ENCODE data around the gene PLEKHG3. TPM values are rescaled to one million over a fixed set of nuclear protein-coding genes. Genes with fewer than 3 reads are reported as not detected.

Gene PLEKHG3
- total RNA-seq, 2 donors from 2014 or later = 17.1 to 30.3 TPM

- no peaks in the 10 kb centered on the region for H3K36me3 Mint-ChIP-seq
- ATAC-seq = no peak
- no peaks in the 10 kb centered on the region for H3K4me1 Mint-ChIP-seq (ENCODE audit: low read depth in 2 of 2)
- H3K27ac Mint-ChIP-seq = no peak overlapping the region
- DNase-seq (ENCODE audit: low spot score) = no peak
- peaks cover 0 to 2% of the 10 kb centered on the region in 2 donors for H3K27me3 Mint-ChIP-seq
- H3K4me3 Mint-ChIP-seq = no peak overlapping the region
- H3K9me3 Mint-ChIP-seq = no peaks in the 10 kb centered on the region
Observed at GRCh38 chr14:64775081-64775777, 71.0 kb downstream of the PLEKHG3 start.

- no peaks in the 10 kb centered on the region for H3K4me1 Mint-ChIP-seq (ENCODE audit: low read depth in 2 of 2)
- no peaks in the 10 kb centered on the region for H3K36me3 Mint-ChIP-seq
- H3K4me3 Mint-ChIP-seq = no peak overlapping the region
- H3K27me3 Mint-ChIP-seq = peaks cover 0 to 2% of the 10 kb centered on the region in 2 donors
- DNase-seq (ENCODE audit: low spot score) = no peak
- no peaks in the 10 kb centered on the region for H3K9me3 Mint-ChIP-seq
- ATAC-seq = no peak
- no peak overlapping the region for H3K27ac Mint-ChIP-seq
Observed at GRCh38 chr14:64777461-64777860, 73.2 kb downstream of the PLEKHG3 start.

- Mint-ChIP-seq H3K27ac (no peak overlapping the region), H3K9me3 (no peaks in the 10 kb centered on the region), H3K36me3 (no peaks in the 10 kb centered on the region), H3K4me3 (no peak overlapping the region), H3K27me3 (peaks cover 0 to 2% of the 10 kb centered on the region in 2 donors), H3K4me1 (ENCODE audit: low read depth in 2 of 2) (no peaks in the 10 kb centered on the region)
- no peak for DNase-seq (ENCODE audit: low spot score)
- no peak for ATAC-seq
Observed at GRCh38 chr14:64778104-64778754, 74.0 kb downstream of the PLEKHG3 start.

GRCh38 chr14:64779472-64779871 lies 75.2 kb downstream of the PLEKHG3 start:
- H3K9me3 Mint-ChIP-seq = no peaks in the 10 kb centered on the region
- no peaks in the 10 kb centered on the region for H3K4me1 Mint-ChIP-seq (ENCODE audit: low read depth in 2 of 2)
- DNase-seq (ENCODE audit: low spot score) (no peak), ATAC-seq (no peak)
- peaks cover 0 to 2% of the 10 kb centered on the region in 2 donors for H3K27me3 Mint-ChIP-seq
- H3K4me3 Mint-ChIP-seq = no peak overlapping the region
- no peaks in the 10 kb centered on the region for H3K36me3 Mint-ChIP-seq
- no peak overlapping the region for H3K27ac Mint-ChIP-seq

GRCh38 chr14:64782196-64782595 lies 78.0 kb downstream of the PLEKHG3 start:
- Mint-ChIP-seq H3K4me3 (no peak overlapping the region), H3K9me3 (no peaks in the 10 kb centered on the region), H3K27ac (no peak overlapping the region), H3K4me1 (ENCODE audit: low read depth in 2 of 2) (no peaks in the 10 kb centered on the region), H3K36me3 (no peaks in the 10 kb centered on the region), H3K27me3 (peaks cover 0 to 4% of the 10 kb centered on the region in 2 donors)
- no peak for DNase-seq (ENCODE audit: low spot score)
- no peak for ATAC-seq

GRCh38 chr14:64784006-64784405 lies 79.8 kb downstream of the PLEKHG3 start:
- Mint-ChIP-seq H3K36me3 (no peaks in the 10 kb centered on the region), H3K27ac (no peak overlapping the region), H3K4me3 (no peak overlapping the region), H3K9me3 (no peaks in the 10 kb centered on the region), H3K4me1 (ENCODE audit: low read depth in 2 of 2) (no peaks in the 10 kb centered on the region), H3K27me3 (peaks cover 0 to 4% of the 10 kb centered on the region in 2 donors)
- DNase-seq (ENCODE audit: low spot score) (no peak), ATAC-seq (peak in 1 of 2 donors; percentile 16)

GRCh38 chr14:64786296-64787149 lies 82.3 kb downstream of the PLEKHG3 start:
- H3K4me3 Mint-ChIP-seq = no peak overlapping the region
- H3K27me3 Mint-ChIP-seq = peaks cover 0 to 2% of the 10 kb centered on the region in 2 donors
- no peak overlapping the region for H3K27ac Mint-ChIP-seq
- H3K9me3 Mint-ChIP-seq = no peaks in the 10 kb centered on the region
- H3K36me3 Mint-ChIP-seq = no peaks in the 10 kb centered on the region
- no peaks in the 10 kb centered on the region for H3K4me1 Mint-ChIP-seq (ENCODE audit: low read depth in 2 of 2)
- DNase-seq (ENCODE audit: low spot score) = no peak
- ATAC-seq = no peak

GRCh38 chr14:64787619-64788018 lies 83.4 kb downstream of the PLEKHG3 start:
- Mint-ChIP-seq H3K27ac (no peak overlapping the region), H3K4me1 (ENCODE audit: low read depth in 2 of 2) (no peaks in the 10 kb centered on the region), H3K4me3 (no peak overlapping the region), H3K36me3 (no peaks in the 10 kb centered on the region), H3K9me3 (no peaks in the 10 kb centered on the region), H3K27me3 (peaks cover 0 to 2% of the 10 kb centered on the region in 2 donors)
- no peak for DNase-seq (ENCODE audit: low spot score)
- no peak for ATAC-seq

GRCh38 chr14:64788706-64789105 lies 84.5 kb downstream of the PLEKHG3 start:
- H3K36me3 Mint-ChIP-seq = no peaks in the 10 kb centered on the region
- no peaks in the 10 kb centered on the region for H3K4me1 Mint-ChIP-seq (ENCODE audit: low read depth in 2 of 2)
- no peaks in the 10 kb centered on the region for H3K9me3 Mint-ChIP-seq
- ATAC-seq (peak in 1 of 2 donors; percentile 10), DNase-seq (ENCODE audit: low spot score) (no peak)
- H3K27me3 Mint-ChIP-seq = peaks cover 0 to 2% of the 10 kb centered on the region in 2 donors
- no peak overlapping the region for H3K27ac Mint-ChIP-seq
- no peak overlapping the region for H3K4me3 Mint-ChIP-seq

- H3K4me1 Mint-ChIP-seq (ENCODE audit: low read depth in 2 of 2) = no peaks in the 10 kb centered on the region
- DNase-seq (ENCODE audit: low spot score) = no peak
- ATAC-seq = no peak
- H3K9me3 Mint-ChIP-seq = no peaks in the 10 kb centered on the region
- no peak overlapping the region for H3K27ac Mint-ChIP-seq
- H3K27me3 Mint-ChIP-seq = peaks cover 0 to 2% of the 10 kb centered on the region in 2 donors
- no peak overlapping the region for H3K4me3 Mint-ChIP-seq
- H3K36me3 Mint-ChIP-seq = no peaks in the 10 kb centered on the region
Observed at GRCh38 chr14:64789696-64790095, 85.5 kb downstream of the PLEKHG3 start.

- DNase-seq (ENCODE audit: low spot score) (no peak), ATAC-seq (no peak)
- Mint-ChIP-seq H3K36me3 (no peaks in the 10 kb centered on the region), H3K9me3 (no peaks in the 10 kb centered on the region), H3K27me3 (peaks cover 0 to 2% of the 10 kb centered on the region in 2 donors), H3K4me1 (ENCODE audit: low read depth in 2 of 2) (no peaks in the 10 kb centered on the region), H3K27ac (no peak overlapping the region), H3K4me3 (no peak overlapping the region)
Observed at GRCh38 chr14:64790478-64790877, 86.3 kb downstream of the PLEKHG3 start.

GRCh38 chr14:64792231-64792630 lies 88.0 kb downstream of the PLEKHG3 start:
- no peaks in the 10 kb centered on the region for H3K36me3 Mint-ChIP-seq
- H3K4me1 Mint-ChIP-seq (ENCODE audit: low read depth in 2 of 2) = no peaks in the 10 kb centered on the region
- no peak overlapping the region for H3K27ac Mint-ChIP-seq
- ATAC-seq (no peak), DNase-seq (ENCODE audit: low spot score) (no peak)
- H3K27me3 Mint-ChIP-seq = no peaks in the 10 kb centered on the region
- H3K4me3 Mint-ChIP-seq = no peak overlapping the region
- no peaks in the 10 kb centered on the region for H3K9me3 Mint-ChIP-seq

- no peak overlapping the region for H3K4me3 Mint-ChIP-seq
Observed at GRCh38 chr14:64792871-64793560, 88.8 kb downstream of the PLEKHG3 start.

More at GRCh38 chr14:64792871-64793560, 88.8 kb downstream of the PLEKHG3 start:
- ATAC-seq (no peak), DNase-seq (ENCODE audit: low spot score) (no peak)
- Mint-ChIP-seq H3K27ac (no peak overlapping the region), H3K9me3 (no peaks in the 10 kb centered on the region), H3K27me3 (no peaks in the 10 kb centered on the region), H3K36me3 (no peaks in the 10 kb centered on the region), H3K4me1 (ENCODE audit: low read depth in 2 of 2) (no peaks in the 10 kb centered on the region)

All from natural killer cell treated with Interleukin-12 subunit alpha and Interleukin-12 subunit beta and Interleukin-15 and Interleukin-18, amount 100 ng/mL, for 72 hours (primary cell).